ENCODE measurements around the gene DTNB. TPM values are rescaled to one million over a fixed set of nuclear protein-coding genes. Genes with fewer than 3 reads are reported as not detected.

The DTNB gene
- polyA plus RNA-seq, 1 of the 3 experiments (the other 2 are of a cell fraction), result 15.3 TPM

DNA sequence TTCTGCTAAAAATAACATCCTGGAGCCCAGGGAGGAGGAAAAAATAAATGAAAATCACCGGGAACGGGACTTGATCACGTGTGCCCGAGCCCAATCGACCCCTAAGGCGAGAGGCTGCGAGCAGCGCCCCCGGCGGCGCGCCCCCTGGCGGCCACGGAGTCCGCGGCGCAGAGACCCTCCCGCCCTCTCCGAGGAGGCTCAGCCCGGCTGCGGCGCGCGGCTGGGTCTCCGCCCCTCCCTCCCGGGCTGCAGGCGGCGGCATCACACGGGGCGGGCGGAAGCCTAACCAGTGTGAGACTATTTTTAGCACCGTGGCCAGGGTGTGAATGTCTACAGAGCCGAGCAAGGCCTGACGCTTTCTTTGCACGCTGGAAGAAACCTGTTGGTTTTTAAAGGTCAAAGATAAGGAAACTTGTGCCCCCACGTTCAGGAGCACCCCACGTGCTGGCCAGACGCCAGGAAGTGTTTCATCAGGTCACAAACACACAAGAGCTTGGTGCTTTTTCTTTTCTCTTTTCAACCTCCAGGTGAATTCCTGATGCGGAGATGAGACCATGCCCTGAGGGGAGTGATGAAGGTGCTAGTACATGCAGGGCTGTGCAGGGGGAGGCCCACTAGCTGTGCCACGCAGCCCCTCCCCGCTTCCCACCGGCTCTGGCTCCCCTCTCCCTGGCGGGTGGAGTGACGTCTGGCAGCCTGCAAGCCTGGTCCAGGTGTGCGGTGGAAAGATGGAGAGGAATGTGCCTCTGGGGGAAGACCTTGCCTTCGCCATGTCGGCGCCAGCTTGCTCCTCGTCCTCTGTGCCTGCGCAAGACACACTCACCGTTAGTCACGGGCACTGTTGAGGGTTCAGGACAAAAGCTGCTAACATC is 296.4 kb downstream of the DTNB start:
- Histone ChIP-seq H3K4me1 (ENCODE audit: control insufficient read depth in 1 of 2, insufficient read depth in 2 of 2, low read depth in 1 of 2, low read length in 1 of 2) (peaks cover 5 to 36% of the 10 kb centered on the region in 2 experiments; a peak in 3 of 4 replicates), H3K27me3 (ENCODE audit: insufficient read depth) (no peaks in the 10 kb centered on the region), H3K4me2 (peak overlapping the region; percentile 73), H2AFZ (ENCODE audit: low read depth) (peak overlapping the region; percentile 76; the same call in 1 of the 2 replicates), H3K9me3 (no peaks in the 10 kb centered on the region), H3K4me3 (ENCODE audit: low read depth in 2 of 2, low read length in 1 of 2) (peak overlapping the region; percentile 21 to 45; a peak in 3 of 4 replicates), H3K36me3 (replicated peaks in 1 of 2; ENCODE audit: control insufficient read depth in 1 of 2, insufficient read depth in 2 of 2, low read length in 1 of 2) (no peaks in the 10 kb centered on the region), H3K27ac (ENCODE audit: low read depth in 2 of 2, low read length in 1 of 2) (peak overlapping the region in 1 of 2 experiments; percentile 70; a peak in 2 of 4 replicates), H4K20me1 (ENCODE audit: insufficient read depth) (no peaks in the 10 kb centered on the region), H3K79me2 (ENCODE audit: insufficient read depth) (no peaks in the 10 kb centered on the region), H3F3A (replicated peaks; ENCODE audit: insufficient read depth) (no peaks in the 10 kb centered on the region), H3K9ac (peak overlapping the region; percentile 32; the same call in 1 of the 2 replicates), H3K9me2 (no peaks in the 10 kb centered on the region)
- peak; percentile 99 for DNase-seq
- ChIA-PET CTCF (interaction anchor here (0.6 to 7.4 kb wide), 63 partner anchors 9 to 499 kb away, joined by 3 to 72 read pairs (median 4); partner anchors contain the start of genes DNMT3A and DTNB), POLR2A (interaction anchor here (1.0 to 1.4 kb wide), 3 partner anchors 12 to 86 kb away, joined by 3 read pairs; no protein-coding TSS in a partner anchor)
- WGBS (ENCODE audit: low lambda C conversion rate), result 37% methylated on average over 35 of the region's 52 CpGs
- peak; percentile 72 for TF ChIP-seq NFIC (IDR thresholded peaks at IDR 0.05; ENCODE audit: borderline replicate concordance)
- no peak; the same call in 1 of the 2 replicates for TF ChIP-seq TAF1 (IDR thresholded peaks at IDR 0.05; ENCODE audit: borderline replicate concordance, low read depth, low read length)
- peak; percentile 72 for TF ChIP-seq CHD2 (IDR thresholded peaks at IDR 0.05; ENCODE audit: low read length, partially characterized antibody)
- TF ChIP-seq, protein P1, sequence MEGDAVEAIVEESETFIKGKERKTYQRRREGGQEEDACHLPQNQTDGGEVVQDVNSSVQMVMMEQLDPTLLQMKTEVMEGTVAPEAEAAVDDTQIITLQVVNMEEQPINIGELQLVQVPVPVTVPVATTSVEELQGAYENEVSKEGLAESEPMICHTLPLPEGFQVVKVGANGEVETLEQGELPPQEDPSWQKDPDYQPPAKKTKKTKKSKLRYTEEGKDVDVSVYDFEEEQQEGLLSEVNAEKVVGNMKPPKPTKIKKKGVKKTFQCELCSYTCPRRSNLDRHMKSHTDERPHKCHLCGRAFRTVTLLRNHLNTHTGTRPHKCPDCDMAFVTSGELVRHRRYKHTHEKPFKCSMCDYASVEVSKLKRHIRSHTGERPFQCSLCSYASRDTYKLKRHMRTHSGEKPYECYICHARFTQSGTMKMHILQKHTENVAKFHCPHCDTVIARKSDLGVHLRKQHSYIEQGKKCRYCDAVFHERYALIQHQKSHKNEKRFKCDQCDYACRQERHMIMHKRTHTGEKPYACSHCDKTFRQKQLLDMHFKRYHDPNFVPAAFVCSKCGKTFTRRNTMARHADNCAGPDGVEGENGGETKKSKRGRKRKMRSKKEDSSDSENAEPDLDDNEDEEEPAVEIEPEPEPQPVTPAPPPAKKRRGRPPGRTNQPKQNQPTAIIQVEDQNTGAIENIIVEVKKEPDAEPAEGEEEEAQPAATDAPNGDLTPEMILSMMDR (IDR thresholded peaks at IDR 0.05), result peak; percentile 99
- peak; percentile 90 for TF ChIP-seq MEF2A (IDR thresholded peaks at IDR 0.05; ENCODE audit: borderline replicate concordance, low read depth)
- peak; percentile 71 for TF ChIP-seq MXI1 (IDR thresholded peaks at IDR 0.05; ENCODE audit: low read depth, low read length)
- TF ChIP-seq, protein P2, sequence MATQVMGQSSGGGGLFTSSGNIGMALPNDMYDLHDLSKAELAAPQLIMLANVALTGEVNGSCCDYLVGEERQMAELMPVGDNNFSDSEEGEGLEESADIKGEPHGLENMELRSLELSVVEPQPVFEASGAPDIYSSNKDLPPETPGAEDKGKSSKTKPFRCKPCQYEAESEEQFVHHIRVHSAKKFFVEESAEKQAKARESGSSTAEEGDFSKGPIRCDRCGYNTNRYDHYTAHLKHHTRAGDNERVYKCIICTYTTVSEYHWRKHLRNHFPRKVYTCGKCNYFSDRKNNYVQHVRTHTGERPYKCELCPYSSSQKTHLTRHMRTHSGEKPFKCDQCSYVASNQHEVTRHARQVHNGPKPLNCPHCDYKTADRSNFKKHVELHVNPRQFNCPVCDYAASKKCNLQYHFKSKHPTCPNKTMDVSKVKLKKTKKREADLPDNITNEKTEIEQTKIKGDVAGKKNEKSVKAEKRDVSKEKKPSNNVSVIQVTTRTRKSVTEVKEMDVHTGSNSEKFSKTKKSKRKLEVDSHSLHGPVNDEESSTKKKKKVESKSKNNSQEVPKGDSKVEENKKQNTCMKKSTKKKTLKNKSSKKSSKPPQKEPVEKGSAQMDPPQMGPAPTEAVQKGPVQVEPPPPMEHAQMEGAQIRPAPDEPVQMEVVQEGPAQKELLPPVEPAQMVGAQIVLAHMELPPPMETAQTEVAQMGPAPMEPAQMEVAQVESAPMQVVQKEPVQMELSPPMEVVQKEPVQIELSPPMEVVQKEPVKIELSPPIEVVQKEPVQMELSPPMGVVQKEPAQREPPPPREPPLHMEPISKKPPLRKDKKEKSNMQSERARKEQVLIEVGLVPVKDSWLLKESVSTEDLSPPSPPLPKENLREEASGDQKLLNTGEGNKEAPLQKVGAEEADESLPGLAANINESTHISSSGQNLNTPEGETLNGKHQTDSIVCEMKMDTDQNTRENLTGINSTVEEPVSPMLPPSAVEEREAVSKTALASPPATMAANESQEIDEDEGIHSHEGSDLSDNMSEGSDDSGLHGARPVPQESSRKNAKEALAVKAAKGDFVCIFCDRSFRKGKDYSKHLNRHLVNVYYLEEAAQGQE (IDR thresholded peaks at IDR 0.05; ENCODE audit: low read depth, low read length), result no peak
- TF ChIP-seq SMC3 (IDR thresholded peaks at IDR 0.05; ENCODE audit: low read depth, low read length), result peak; percentile 89
- no peak for TF ChIP-seq ELF1 (IDR thresholded peaks at IDR 0.05)
- TF ChIP-seq, protein P3, sequence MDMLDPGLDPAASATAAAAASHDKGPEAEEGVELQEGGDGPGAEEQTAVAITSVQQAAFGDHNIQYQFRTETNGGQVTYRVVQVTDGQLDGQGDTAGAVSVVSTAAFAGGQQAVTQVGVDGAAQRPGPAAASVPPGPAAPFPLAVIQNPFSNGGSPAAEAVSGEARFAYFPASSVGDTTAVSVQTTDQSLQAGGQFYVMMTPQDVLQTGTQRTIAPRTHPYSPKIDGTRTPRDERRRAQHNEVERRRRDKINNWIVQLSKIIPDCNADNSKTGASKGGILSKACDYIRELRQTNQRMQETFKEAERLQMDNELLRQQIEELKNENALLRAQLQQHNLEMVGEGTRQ (IDR thresholded peaks at IDR 0.05; ENCODE audit: borderline replicate concordance, low read depth, low read length), result 0 out of 2 replicates have a peak, but pooled peaks have one; percentile 33
- TF ChIP-seq, protein P4, sequence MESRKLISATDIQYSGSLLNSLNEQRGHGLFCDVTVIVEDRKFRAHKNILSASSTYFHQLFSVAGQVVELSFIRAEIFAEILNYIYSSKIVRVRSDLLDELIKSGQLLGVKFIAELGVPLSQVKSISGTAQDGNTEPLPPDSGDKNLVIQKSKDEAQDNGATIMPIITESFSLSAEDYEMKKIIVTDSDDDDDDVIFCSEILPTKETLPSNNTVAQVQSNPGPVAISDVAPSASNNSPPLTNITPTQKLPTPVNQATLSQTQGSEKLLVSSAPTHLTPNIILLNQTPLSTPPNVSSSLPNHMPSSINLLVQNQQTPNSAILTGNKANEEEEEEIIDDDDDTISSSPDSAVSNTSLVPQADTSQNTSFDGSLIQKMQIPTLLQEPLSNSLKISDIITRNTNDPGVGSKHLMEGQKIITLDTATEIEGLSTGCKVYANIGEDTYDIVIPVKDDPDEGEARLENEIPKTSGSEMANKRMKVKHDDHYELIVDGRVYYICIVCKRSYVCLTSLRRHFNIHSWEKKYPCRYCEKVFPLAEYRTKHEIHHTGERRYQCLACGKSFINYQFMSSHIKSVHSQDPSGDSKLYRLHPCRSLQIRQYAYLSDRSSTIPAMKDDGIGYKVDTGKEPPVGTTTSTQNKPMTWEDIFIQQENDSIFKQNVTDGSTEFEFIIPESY (IDR thresholded peaks at IDR 0.05; ENCODE audit: borderline replicate concordance, low read depth), result no peak
- TF ChIP-seq RCOR1 (IDR thresholded peaks at IDR 0.05; ENCODE audit: low read length), result peak; percentile 49
- peak; percentile 73 for TF ChIP-seq RAD21 (IDR thresholded peaks at IDR 0.05; ENCODE audit: low read length)
- TF ChIP-seq POLR2AphosphoS5 (IDR thresholded peaks at IDR 0.05; ENCODE audit: low read depth, low read length), result peak; percentile 39; the same call in 1 of the 2 replicates
- no peak for TF ChIP-seq RFX5 (IDR thresholded peaks at IDR 0.05; ENCODE audit: low read length)
- 0 out of 2 replicates have a peak, but pooled peaks have one; percentile 58 for TF ChIP-seq SIN3A (IDR thresholded peaks at IDR 0.05; ENCODE audit: borderline replicate concordance, low read depth, low read length)
- no peak for TF ChIP-seq RXRA (IDR thresholded peaks at IDR 0.05; ENCODE audit: borderline replicate concordance, low read depth)
- no peak for TF ChIP-seq JUND (IDR thresholded peaks at IDR 0.05)
- TF ChIP-seq, protein P5, sequence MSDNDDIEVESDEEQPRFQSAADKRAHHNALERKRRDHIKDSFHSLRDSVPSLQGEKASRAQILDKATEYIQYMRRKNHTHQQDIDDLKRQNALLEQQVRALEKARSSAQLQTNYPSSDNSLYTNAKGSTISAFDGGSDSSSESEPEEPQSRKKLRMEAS (IDR thresholded peaks at IDR 0.05; ENCODE audit: low read depth), result peak; percentile 70; the same call in 1 of the 2 replicates
- TF ChIP-seq, protein P6, sequence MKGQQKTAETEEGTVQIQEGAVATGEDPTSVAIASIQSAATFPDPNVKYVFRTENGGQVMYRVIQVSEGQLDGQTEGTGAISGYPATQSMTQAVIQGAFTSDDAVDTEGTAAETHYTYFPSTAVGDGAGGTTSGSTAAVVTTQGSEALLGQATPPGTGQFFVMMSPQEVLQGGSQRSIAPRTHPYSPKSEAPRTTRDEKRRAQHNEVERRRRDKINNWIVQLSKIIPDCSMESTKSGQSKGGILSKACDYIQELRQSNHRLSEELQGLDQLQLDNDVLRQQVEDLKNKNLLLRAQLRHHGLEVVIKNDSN (IDR thresholded peaks at IDR 0.05; ENCODE audit: borderline replicate concordance, low read depth), result peak; percentile 78

Data from SK-N-SH (cell line).